Lower lobe of right lung (tissue), 2 donors: ENCODE data around the gene PSG5. TPM values are rescaled to one million over a fixed set of nuclear protein-coding genes. Genes with fewer than 3 reads are reported as not detected.
"Not testable (repeated sequence)": the region's sequence is repeated elsewhere in the genome, so short reads cannot be mapped to it uniquely, and the experiment has no call there.

ENCODE experiments used
- ATAC-seq, 2 donors: fragments of 200-7000 bp; cut with Tn5 transposase; one replicate each; pipeline ENCODE4 v1.9.1; 2020 to 2022; ENCODE audit warnings: mild to moderate bottlenecking in 2 of 2, moderate library complexity in 2 of 2
- DNase-seq: peaks from one replicate; pipeline ENCODE4 v3.0.0-alpha.2; 2020
- H3K27ac ChIP-seq: fragments of 200-600 bp; one replicate; pipeline ENCODE4 v1.8.0; 2022
- H3K27me3 ChIP-seq: fragments of 200-600 bp; one replicate; pipeline ENCODE4 v1.8.0; 2022; ENCODE audit warnings: low read depth
- H3K36me3 ChIP-seq: fragments of 200-600 bp; one replicate; pipeline ENCODE4 v1.8.0; 2022; ENCODE audit warnings: mild to moderate bottlenecking
- H3K4me1 ChIP-seq: fragments of 200-600 bp; one replicate; pipeline ENCODE4 v1.8.0; 2022
- H3K4me3 ChIP-seq: fragments of 200-600 bp; one replicate; pipeline ENCODE4 v1.8.0; 2022; ENCODE audit warnings: mild to moderate bottlenecking
- H3K9me3 ChIP-seq: fragments of 200-600 bp; one replicate; pipeline ENCODE4 v1.8.0; 2022
- intact Hi-C: fragments of 100-400 bp; cut with DNase I; formaldehyde crosslinking; loops from one replicate; pipeline ENCODE4 v1.11.0; 2022
- total RNA-seq: library from RNA; stranded (reverse); fragmentation: NEBNext Ultra II Directional; extraction: Animal tissue kit (Norgen Biotek cat#: 25700); gene quantifications from one replicate; pipeline ENCODE4 v1.2.1, GENCODE V29; 2021
- TF ChIP-seq, protein P1 (sequence below): fragments of 200-600 bp; IDR thresholded peaks from one replicate; pipeline ENCODE4 v1.8.0; 2022; ENCODE audit warnings: antibody characterized with exemption, mild to moderate bottlenecking
- donor health status: DM: no; HTN: yes; CAD: no; lungs with severe emphysema.

Gene PSG5
- total RNA-seq, 1 donor from 2014 or later, result not detected

- DNase-seq, ATAC-seq, H3K27ac ChIP-seq, intact Hi-C loops, H3K27me3 ChIP-seq, H3K4me3 ChIP-seq, H3K36me3 ChIP-seq, H3K9me3 ChIP-seq, H3K4me1 ChIP-seq: not testable (repeated sequence)
These were observed 4.2 kb downstream of the PSG5 start for GRCh38 chr19:43181869-43182771.

GRCh38 chr19:43179569-43180147 is 6.7 kb downstream of the PSG5 start:
- DNase-seq, H3K4me1 ChIP-seq, H3K36me3 ChIP-seq, H3K27ac ChIP-seq, H3K9me3 ChIP-seq, ATAC-seq, H3K27me3 ChIP-seq, H3K4me3 ChIP-seq, intact Hi-C loops: not testable (repeated sequence)

DNA sequence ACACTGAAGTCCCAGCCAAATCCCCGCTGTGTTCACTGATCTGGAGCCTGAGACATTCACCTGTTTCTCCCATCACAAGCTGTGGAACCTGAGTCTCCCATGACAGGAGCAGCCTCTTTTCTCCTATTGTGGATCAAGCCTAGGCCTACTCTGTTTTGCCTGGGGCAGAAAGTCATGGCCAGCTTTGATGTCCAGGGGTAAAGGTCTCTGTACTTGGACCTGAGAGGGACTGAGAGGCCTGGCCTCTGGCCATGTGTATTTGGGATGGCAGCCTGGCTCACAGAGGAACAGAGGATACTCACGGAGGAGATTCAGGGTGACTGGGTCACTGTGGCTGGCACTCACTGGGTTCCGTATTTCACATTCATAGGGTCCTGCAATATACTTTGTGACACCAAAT is 7.8 kb downstream of the PSG5 start:
- H3K9me3 ChIP-seq, intact Hi-C loops, H3K27ac ChIP-seq, H3K4me1 ChIP-seq, H3K4me3 ChIP-seq, H3K27me3 ChIP-seq, H3K36me3 ChIP-seq, DNase-seq, ATAC-seq: not testable (repeated sequence)

DNA sequence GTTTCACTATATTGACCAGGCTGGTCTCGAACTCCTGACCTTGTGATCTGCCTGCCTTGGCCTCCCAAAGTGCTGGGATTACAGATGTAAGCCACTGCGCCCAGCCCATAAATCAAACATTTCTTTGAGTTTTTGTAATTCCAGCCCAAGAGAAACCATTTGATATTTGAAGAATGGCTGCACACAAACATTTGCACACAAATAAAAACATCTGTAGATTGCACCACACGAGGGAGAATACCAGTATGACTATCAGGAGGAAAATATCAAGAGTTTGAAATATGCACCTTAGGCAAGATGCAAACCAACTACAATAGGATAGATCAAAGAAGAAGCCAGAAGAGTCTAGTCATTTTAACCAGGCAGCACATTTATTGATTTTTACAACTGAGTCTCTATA is 20.4 kb downstream of the PSG5 start:
- H3K27me3 ChIP-seq, intact Hi-C loops, ATAC-seq, H3K27ac ChIP-seq, H3K36me3 ChIP-seq, H3K4me1 ChIP-seq, DNase-seq, H3K9me3 ChIP-seq, H3K4me3 ChIP-seq: not testable (repeated sequence)

DNA sequence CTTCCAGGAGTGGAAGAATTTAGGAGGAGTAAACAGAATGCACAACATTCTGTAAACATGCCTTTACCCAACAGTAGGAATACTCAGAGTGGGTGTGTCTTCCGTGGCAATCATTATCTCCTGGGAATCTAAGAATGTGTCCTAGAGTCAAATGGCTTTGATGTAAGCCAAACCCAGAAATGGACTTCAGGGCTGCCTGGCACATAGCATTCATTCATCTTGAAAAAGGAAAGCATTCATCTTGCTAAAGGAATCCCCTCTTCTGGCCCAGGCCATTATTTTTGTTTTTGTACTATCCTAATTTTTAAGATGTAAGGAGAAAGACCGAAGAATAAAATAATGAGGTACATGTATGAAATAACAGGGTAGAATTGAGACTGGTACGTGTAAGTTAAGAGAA is 23.2 kb downstream of the PSG5 start:
- DNase-seq, H3K9me3 ChIP-seq, ATAC-seq, H3K27me3 ChIP-seq, H3K36me3 ChIP-seq, intact Hi-C loops, H3K4me3 ChIP-seq, H3K4me1 ChIP-seq, H3K27ac ChIP-seq: not testable (repeated sequence)

DNA sequence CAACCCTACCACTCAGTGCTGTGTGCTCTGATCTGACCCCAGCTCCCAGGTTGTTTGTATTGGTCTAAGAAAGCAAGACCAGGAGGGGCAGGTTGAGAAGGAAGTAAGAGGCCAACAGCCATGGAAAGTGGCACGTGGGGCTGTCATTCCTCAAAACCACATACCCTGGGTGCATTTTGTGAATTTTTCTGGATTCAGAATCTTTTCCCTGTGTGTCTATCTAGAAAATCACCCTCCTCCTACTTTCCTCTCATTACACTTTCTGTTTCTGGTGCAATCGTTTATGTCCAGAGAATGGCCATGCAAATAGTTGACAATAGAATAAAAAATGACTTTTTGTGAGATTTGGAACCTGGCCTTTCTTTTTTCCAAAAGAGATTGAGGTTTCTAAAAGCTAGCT is 24.1 kb downstream of the PSG5 start:
- H3K27ac ChIP-seq, DNase-seq, H3K4me1 ChIP-seq, H3K36me3 ChIP-seq, H3K4me3 ChIP-seq, H3K9me3 ChIP-seq, ATAC-seq, intact Hi-C loops, H3K27me3 ChIP-seq: not testable (repeated sequence)

GRCh38 chr19:43152214-43152613 is 34.1 kb downstream of the PSG5 start:
- TF ChIP-seq, protein P1, sequence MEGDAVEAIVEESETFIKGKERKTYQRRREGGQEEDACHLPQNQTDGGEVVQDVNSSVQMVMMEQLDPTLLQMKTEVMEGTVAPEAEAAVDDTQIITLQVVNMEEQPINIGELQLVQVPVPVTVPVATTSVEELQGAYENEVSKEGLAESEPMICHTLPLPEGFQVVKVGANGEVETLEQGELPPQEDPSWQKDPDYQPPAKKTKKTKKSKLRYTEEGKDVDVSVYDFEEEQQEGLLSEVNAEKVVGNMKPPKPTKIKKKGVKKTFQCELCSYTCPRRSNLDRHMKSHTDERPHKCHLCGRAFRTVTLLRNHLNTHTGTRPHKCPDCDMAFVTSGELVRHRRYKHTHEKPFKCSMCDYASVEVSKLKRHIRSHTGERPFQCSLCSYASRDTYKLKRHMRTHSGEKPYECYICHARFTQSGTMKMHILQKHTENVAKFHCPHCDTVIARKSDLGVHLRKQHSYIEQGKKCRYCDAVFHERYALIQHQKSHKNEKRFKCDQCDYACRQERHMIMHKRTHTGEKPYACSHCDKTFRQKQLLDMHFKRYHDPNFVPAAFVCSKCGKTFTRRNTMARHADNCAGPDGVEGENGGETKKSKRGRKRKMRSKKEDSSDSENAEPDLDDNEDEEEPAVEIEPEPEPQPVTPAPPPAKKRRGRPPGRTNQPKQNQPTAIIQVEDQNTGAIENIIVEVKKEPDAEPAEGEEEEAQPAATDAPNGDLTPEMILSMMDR, result no peak
- Histone ChIP-seq H3K27me3 (no peaks in the 10 kb centered on the region), H3K9me3 (no peaks in the 10 kb centered on the region), H3K27ac (no peak overlapping the region), H3K36me3 (no peaks in the 10 kb centered on the region), H3K4me1 (no peaks in the 10 kb centered on the region), H3K4me3 (no peak overlapping the region)
- intact Hi-C loops, result no loop called here
- no peak for DNase-seq
- no peak for ATAC-seq

- H3K9me3 ChIP-seq, H3K4me1 ChIP-seq, intact Hi-C loops, H3K27ac ChIP-seq, H3K36me3 ChIP-seq, H3K4me3 ChIP-seq, DNase-seq, ATAC-seq, H3K27me3 ChIP-seq: not testable (repeated sequence)
These were observed 36.5 kb downstream of the PSG5 start for GRCh38 chr19:43149788-43150187.

DNA sequence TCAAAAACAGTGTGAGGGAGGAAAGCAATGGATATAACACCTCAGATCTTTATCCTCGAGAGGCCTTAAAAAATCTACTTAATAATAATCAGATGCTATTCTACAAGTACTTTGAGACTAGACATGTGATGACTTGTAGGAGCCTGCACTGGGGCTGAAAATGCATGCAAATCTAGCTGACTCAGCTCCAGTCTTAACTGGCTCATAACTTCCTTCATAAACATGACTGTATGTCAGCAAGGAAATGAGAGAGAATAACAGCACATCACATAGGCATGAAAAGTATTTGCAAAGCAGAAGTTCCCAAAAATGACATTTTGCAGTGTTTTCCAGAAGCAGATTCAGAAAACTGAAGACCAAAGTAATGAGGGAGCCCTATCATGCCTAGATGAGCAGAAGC is 38.1 kb downstream of the PSG5 start:
- no peak for DNase-seq
- Histone ChIP-seq H3K4me1 (no peaks in the 10 kb centered on the region), H3K36me3 (no peaks in the 10 kb centered on the region), H3K27ac (no peak overlapping the region), H3K4me3 (no peak overlapping the region), H3K9me3 (no peaks in the 10 kb centered on the region), H3K27me3 (peaks cover 2% of the 10 kb centered on the region)
- ATAC-seq, result no peak
- intact Hi-C loops, result no loop called here
- TF ChIP-seq, protein P1, result no peak

GRCh38 chr19:43141763-43142162 is 44.6 kb downstream of the PSG5 start:
- ATAC-seq, DNase-seq, H3K27ac ChIP-seq, H3K4me3 ChIP-seq, H3K27me3 ChIP-seq, H3K4me1 ChIP-seq, H3K9me3 ChIP-seq, H3K36me3 ChIP-seq, intact Hi-C loops: not testable (repeated sequence)
